ENCODE results near the gene FCAMR.

The FCAMR gene

DNA sequence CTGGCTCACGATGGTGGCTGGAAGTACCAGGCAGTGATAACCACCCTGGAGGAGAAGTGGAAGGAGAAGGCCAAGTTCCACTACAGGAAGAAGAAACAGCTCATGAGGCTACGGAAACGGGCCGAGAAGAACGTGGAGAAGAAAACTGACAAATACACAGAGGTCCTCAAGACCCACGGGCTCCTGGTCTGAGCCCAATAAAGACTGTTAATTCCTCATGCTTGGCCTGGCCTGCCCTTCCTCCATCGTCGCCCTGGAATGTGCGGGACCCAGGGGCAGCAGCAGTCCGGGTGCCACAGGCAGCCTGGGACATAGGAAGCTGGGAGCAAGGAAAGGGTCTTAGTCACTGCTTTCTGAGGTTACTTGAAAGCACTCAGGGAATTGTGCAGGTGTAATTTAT lies 62.2 kb downstream of the FCAMR start:
- Histone ChIP-seq H3K79me2 (ENCODE audit: low read length) (no peaks in the 10 kb centered on the region), H3K27me3 (ENCODE audit: low read depth, low read length) (peaks cover 22% of the 10 kb centered on the region), H3K4me3 (ENCODE audit: low read length) (no peak overlapping the region), H3K4me1 (ENCODE audit: low read length) (peaks cover 41% of the 10 kb centered on the region), H3K36me3 (replicated peaks; ENCODE audit: low read depth, low read length) (no peaks in the 10 kb centered on the region), H3K9me3 (ENCODE audit: insufficient read depth, low read length) (no peaks in the 10 kb centered on the region), H4K20me1 (ENCODE audit: insufficient read depth, low read length) (no peaks in the 10 kb centered on the region), H2AFZ (ENCODE audit: low read depth, low read length) (no peak overlapping the region), H3K27ac (ENCODE audit: low read length) (no peak overlapping the region), H3K4me2 (ENCODE audit: low read length) (no peak overlapping the region), H3K9ac (ENCODE audit: low read length) (no peak overlapping the region)
- no peak for TF ChIP-seq EZH2phosphoT487 (IDR thresholded peaks at IDR 0.05; ENCODE audit: low read depth)
- TF ChIP-seq, protein P1, sequence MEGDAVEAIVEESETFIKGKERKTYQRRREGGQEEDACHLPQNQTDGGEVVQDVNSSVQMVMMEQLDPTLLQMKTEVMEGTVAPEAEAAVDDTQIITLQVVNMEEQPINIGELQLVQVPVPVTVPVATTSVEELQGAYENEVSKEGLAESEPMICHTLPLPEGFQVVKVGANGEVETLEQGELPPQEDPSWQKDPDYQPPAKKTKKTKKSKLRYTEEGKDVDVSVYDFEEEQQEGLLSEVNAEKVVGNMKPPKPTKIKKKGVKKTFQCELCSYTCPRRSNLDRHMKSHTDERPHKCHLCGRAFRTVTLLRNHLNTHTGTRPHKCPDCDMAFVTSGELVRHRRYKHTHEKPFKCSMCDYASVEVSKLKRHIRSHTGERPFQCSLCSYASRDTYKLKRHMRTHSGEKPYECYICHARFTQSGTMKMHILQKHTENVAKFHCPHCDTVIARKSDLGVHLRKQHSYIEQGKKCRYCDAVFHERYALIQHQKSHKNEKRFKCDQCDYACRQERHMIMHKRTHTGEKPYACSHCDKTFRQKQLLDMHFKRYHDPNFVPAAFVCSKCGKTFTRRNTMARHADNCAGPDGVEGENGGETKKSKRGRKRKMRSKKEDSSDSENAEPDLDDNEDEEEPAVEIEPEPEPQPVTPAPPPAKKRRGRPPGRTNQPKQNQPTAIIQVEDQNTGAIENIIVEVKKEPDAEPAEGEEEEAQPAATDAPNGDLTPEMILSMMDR (IDR thresholded peaks at IDR 0.05; ENCODE audit: low read depth, low read length) = no peak
